GM12801 (cell line): ENCODE data around the gene ACSS2.

Source experiments
- CTCF ChIP-seq: IDR thresholded peaks from one replicate; pipeline ENCODE4 v1.5.1; 2011; ENCODE audit warnings: control low read depth; ENCODE audit not compliant: insufficient read length; ENCODE audit errors: extremely low read depth

The ACSS2 gene

GRCh38 chr20:34904202-34904621, 27.8 kb downstream of the ACSS2 start:
- TF ChIP-seq CTCF, result no peak

- TF ChIP-seq CTCF, result no peak
These were observed 31.4 kb downstream of the ACSS2 start for GRCh38 chr20:34907616-34908469.

- no peak for TF ChIP-seq CTCF
These were observed 38.7 kb downstream of the ACSS2 start for GRCh38 chr20:34915131-34915530.

GRCh38 chr20:34915749-34916455, 39.5 kb downstream of the ACSS2 start:
- TF ChIP-seq CTCF, result no peak

- no peak for TF ChIP-seq CTCF
These were observed 40.5 kb downstream of the ACSS2 start for GRCh38 chr20:34916774-34917354.

GRCh38 chr20:34920055-34920454, 43.6 kb downstream of the ACSS2 start:
- TF ChIP-seq CTCF, result no peak

GRCh38 chr20:34921436-34921835, 45.0 kb downstream of the ACSS2 start:
- TF ChIP-seq CTCF, result no peak
